HG03432 (cell line): ENCODE data around the gene ARVCF.

Source experiments
- ATAC-seq: cut with Tn5 transposase; IDR thresholded peaks from one replicate; pipeline ENCODE4 v1.9.1; 2021; ENCODE audit warnings: mild to moderate bottlenecking, moderate library complexity; ENCODE audit not compliant: unreplicated experiment

The ARVCF gene

DNA sequence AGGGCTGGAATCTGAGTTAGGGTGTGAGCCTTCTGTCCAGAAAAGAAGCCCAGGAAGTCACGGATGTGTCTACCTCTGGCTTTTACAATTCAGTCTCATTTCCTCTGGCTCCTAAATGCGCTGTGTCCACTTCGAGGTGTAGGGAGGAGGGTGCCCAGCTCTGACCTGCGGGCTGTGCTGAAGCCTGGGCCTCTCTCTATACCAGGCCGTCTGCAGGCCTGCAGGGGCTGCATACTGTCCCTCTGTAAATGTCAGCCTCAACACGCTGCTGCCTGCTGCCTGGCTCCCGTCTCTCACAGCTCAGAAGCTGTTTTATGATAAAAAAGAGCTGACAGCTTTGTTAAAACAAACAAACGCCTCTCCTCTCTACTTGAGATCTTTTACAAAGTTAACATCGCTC lies 14.5 kb downstream of the ARVCF start:
- ATAC-seq, result no peak

DNA sequence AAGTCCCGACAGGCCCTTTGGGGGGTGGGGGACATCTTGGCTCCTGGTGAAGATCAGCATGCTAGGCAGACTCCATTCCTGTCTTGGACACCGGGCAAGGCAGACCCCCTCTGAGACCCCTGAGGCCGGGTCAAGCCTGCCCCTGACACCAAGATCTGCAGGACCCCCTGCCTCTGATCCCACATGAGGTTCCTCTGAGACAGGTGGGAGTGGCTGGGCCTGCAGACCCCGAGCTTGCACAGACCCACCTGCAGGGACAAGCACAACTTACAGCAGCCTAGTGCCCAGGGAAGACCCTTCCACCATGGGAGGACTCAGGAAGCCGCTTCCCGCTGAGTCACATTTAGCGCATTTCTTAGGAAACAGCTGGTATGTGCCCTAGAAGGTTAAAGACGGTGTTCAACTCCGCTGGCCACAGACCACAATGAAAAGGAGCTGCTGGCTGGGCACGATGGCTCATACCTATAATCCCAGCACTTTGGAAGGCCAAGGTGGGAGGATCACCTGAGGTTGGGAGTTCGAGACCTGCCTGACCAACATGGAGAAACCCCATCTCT lies 15.5 kb downstream of the ARVCF start:
- ATAC-seq, result no peak

DNA sequence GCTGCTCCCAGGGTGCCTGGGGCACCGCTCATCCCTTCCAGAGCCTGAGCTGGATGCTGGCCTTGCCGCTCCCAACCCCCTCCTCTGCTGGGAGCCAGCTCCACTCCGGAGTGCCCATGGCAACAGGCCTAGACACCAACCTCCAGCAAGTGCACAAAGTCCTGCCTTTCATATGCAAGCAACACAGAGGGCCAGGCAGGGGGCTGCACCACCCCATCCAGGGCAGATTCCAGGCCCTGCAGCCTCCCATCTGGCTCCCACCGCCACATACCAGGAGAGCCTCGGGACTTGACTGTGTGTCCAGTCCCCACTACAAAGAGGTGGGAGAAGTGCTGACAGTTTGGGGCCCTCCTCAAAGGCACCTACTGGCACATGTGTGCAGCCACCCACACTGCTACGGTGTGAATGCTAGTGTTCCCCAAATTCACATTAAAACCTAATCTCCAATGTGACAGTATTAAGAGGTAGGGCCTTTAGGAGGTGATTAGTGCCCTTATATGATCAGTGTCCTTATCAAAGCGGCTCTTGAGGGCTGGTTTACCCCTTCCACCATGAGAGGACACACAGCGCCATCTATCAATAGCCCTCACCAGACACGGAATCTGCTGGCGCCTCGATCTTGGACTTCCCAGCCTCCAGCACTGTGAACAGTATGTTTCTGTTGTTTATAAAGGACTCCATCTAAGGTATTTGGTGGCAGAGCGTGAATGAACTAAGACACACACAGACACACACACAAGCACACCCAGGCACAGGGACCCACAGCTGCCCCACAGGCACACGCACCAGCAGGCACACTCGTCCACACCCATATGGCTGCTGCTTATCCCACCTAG lies 16.2 kb downstream of the ARVCF start:
- ATAC-seq, result no peak

DNA sequence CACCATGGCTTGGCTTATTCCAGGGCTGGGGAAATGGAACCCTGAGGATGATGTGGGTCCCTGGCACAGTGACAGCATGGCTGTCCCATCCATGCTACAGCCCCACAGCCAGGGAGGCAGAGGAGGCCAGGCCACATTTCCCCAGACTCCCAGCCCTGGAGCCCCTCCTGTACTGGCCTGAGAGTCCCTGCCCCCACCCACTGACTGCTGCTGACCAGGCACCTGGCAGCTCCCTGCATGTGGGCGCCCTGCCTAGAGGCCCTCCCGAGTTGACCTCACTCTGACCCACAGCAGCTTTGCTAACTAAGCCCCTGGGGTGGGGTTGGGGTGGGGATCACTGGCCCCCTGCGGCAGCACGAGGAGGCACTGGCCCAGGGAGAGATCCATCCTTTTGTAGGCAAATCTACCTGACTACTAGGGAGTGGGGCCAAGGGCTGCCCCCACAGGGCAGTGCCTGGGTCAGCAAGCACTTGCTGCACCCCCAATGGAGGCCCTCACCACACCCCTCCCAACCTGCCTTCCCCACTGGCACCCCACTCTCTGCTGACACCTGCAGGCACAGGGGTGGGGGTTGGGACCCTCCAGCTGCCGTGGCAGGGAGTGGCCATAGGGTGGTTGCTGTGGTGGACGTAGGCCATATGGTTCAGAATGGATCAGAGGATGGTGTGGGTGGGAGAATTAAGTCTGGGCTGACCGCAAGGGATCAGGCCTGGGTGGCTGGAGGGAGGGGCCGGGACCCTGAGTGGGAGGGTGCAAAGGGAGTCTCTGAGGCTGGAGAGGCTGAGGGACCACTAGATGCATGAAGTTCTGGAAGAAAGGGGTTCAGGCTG lies 17.4 kb downstream of the ARVCF start:
- no peak for ATAC-seq

DNA sequence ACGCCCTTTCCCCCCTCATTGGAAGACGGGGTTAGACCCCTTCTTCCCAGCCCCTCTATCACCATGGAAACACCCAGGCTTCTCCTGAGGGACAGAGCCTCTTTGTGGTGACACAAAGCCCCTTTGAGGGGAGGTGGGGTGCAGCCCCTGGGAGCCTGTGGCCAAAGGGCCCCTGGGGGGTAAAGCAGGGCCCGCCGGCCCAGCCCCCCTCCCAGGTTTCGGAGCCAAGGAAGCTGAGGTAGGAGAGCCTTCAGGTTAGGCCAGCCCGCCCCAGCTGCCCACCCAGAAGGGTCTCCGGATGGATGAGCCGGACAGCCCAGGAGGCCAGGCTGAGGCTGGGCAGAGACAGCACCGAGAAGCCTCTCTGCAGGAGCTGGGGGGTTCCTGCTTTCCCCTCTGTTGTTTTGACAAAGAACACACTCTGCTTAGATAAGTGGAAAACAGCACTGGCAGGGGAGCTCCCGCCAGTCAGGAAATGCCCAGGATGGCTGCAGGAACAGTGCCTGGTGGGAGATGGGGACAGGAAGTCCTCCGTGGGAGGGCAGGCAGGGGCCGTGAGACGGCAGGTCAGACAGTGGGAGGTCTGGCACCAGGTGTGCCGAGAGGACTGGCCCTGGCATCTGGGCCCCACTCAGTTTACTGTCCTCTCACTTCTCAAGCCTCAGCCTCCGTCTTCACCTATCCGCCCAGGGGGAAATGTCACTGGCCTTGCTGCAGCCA lies 18.2 kb downstream of the ARVCF start:
- ATAC-seq, result no peak

DNA sequence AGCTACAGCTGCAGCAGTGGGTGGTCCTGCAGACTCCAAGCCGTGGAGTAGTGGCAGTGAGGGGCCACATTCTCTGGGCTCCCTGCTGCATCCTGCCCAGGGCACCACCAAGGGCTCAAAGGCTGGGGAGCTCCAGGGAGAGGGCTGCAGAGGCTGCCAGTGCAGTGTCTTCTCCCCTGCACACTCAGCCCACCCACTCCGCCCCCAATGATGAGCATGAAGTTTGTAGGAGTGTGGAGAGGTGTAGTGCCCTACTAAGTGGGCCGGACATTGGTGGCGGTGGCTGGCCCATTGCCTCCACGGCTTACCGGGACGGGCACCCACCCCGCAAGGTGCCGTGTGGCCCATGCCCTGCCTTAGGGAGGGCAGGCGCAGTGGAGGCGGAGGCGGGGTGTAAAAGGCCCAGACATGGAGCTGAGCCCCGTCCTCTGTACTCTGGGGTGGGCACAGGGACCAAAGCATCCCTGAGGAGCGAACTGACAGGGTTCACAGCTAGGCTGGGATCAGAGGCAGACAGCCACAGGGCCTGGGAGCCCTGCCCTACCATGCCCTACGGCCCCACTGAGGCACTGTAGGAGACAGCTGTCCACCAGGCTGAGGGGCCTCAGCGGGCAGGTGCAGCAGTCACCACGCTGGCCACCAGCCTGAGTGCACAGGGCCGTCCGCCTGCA lies 18.9 kb downstream of the ARVCF start:
- no peak for ATAC-seq

DNA sequence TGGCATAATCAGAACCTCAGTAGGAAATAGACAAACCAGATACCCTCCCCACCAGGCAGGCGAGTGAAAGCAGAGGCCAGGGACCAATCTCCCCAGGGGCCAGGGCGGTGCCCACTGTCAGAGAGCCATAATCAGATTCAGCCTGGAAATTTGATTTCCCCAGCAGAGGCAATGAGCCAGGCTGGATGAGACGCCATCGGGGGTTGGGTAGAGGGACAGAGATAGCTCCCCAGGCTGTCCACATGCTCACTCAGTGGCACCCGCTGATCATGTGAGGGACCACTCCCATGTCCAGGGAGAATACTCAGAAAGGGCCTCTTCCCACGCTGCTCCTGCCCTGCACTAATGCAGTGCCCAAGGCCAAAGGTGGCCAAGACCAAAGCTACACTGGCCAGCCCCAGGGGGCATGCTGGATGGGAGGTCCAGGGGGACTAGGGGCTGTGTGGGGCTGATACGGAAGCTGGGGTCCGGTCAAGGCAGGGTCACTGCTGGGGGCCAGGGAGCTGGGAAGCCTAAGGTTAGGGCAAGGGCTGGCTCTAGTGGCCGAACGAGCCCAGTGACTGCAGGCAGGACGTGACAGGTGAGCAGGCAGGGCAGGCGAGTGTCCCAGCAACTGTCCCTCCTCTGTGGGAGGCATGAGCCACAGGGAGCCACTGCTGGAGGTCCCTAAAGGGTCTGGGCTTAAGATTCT lies 19.8 kb downstream of the ARVCF start:
- no peak for ATAC-seq

DNA sequence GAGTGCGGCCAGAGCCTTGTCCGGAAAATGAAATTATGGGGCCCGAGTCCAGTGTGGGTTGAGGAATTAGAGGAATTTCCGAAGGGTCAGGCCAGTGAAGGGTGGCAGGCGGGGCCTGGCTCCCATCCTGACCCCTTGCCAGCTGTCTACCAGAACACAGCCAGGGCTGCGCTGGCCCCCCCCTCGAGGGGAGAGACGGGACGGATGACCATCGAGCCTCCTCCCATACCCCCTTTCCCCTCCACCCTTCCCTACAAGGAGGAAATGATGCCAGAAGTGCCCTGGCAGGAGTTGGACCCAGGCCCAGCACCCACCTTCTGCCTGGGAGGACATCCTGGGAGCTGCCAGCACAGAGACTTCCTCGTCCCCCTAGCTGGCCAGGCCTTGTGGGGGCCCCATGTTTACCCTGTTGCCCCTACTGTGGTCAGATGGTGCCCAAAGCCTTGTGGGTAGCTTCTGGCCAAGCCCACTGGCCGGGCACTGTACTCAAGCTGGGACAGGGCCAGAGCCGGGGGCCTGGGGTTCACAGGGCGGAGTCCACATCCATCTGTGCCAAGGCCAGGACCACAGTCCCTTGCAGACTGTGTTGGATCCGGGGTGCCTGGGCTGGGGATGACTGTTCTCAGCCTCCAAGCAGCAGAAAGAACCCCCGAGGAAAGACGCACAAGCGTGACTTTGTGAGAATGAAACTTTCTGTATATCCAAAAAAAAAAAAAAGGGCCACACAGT lies 20.8 kb downstream of the ARVCF start:
- no peak for ATAC-seq

DNA sequence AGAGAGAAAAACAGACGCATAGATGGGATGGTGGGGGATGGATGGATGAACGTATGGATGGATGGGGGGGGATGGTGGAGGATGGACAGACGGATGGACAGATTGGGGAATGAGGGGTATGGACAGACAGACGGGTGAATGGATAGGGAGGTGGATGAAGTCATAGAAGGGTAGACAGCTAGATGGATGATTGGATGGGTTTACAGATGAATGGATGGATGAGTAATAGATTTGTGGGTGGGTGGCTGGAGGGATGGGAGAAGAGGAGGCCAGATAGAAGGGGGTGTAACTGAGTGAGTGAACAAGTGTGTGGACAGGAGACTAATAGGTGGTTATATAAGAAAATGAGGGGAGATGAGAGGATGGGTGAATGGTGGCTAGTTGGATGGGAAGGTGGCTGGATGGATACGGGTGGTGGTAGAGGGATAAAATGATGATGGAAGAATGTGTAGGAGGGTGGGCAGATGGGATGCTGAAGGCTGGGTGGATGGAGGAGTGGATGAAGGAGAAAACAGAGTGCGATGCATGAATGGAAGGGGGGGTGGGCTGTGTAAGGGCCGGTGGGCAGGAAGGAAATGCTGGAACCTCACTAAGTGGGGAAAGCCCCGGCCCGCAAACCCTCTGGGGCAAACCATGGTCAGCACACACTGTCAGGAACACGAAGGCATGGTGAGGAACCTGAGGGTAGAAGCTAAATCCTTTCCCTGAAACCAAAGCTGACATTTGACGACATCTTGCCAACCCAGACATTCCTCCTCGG lies 21.6 kb downstream of the ARVCF start:
- no peak for ATAC-seq

DNA sequence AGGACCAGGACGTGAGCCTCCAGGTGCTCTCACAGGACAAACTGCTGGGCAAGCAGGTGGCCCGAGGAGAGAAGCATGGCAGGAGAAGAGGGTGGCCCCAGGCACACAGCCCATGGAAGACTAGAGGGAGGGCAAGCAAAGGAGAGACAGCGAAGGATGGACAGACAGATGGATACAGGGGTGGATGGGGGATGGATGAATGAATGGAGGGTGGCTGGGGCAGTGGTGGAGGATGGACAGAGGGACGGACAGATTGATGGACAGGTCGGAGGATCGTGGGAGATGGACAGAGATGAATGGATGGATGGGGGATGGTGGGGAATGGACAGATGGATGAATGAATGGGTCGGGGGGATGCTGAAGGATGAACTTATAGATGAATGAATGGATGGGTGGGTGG lies 22.7 kb downstream of the ARVCF start:
- no peak for ATAC-seq

DNA sequence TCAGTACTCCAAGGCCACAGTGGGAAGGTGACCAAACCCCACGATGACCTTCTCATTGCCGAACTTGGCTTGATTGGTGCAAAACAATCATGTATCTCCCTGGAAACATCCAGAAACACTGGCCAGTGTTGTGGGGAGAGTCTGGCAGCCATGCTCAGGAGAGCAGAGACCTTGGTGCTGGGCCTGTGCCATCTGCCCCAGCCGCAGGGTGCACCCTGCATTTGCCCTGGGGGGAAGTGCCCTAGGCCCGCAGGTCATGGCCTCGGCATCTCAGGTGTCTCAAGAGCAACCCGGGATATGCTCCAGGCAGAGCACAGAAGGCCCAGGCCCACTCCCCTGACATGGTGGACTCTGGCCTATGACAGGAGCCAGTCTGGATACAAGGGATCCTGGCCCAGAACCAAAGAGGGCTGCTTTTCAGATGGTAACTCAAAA lies 23.7 kb downstream of the ARVCF start:
- no peak for ATAC-seq

DNA sequence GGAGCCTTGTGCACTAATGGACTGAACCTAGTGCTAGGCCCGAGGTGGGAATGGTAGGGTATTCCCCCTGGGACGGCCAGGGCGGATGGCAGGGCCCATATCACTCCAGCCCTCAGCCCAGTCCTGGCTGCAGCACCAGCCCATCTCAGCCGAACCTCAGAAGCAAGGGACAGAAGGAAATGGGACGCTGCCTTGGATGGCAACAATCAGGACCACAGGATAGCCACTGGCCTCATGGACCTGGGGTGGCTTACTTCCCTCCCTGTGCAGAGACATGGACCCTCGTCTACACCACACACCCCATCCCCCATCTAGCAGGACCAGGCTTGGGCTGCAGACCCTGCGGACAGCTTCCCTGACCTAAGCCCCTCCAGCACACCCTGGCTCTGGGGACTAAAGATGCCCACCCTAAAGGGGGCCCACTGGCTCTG lies 24.1 kb downstream of the ARVCF start:
- ATAC-seq, result no peak

DNA sequence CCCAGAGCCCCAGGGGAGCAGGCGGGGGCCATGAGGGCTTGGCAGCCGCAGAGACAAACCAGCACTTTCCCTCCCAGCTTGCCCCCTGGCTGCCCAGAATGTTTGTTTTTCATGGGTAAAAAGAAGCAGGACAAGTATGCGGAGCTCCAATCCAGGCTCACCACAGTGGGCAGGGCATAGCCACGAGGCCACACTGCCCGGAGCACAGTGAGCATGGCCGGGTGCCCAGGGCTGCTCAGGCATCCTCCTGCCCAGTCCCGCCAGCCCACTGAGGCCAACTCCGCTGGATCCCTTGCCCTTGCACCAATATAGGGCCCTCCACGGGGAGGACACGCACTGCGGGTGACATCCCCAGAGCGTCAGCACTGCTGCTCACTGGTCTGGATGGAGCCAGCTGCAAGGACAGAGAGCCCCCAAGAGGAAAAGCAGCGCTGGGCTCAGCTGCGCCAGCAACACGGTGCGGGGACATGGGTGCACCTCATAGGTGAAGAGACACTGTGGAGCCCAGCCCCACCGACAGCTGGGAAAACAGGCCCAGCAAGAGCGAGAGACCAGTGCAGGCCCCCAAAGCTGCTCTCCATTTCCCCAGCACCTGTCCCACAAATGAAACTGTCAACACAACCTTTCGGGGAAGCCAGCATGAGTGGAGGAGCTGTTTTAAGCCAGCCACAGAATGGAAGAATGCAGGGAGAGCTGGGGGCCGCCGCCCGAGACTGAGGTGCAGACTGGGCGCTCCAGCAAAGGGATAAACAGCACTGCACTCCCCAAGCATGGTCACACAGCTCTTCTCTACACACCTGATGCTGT lies 24.8 kb downstream of the ARVCF start:
- no peak for ATAC-seq

DNA sequence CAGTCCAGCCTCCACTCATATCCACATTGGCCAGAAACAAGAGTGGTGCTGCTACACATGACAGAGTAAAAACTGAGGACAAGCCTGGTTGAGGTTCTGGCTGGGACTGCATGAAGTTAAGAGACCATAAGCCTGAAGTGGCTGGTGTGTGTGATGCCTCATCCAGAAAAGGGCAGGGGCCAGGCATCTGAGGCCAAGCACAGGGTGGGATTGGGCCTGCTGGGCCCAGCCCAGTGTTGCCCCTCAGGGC lies 25.3 kb downstream of the ARVCF start:
- no peak for ATAC-seq

DNA sequence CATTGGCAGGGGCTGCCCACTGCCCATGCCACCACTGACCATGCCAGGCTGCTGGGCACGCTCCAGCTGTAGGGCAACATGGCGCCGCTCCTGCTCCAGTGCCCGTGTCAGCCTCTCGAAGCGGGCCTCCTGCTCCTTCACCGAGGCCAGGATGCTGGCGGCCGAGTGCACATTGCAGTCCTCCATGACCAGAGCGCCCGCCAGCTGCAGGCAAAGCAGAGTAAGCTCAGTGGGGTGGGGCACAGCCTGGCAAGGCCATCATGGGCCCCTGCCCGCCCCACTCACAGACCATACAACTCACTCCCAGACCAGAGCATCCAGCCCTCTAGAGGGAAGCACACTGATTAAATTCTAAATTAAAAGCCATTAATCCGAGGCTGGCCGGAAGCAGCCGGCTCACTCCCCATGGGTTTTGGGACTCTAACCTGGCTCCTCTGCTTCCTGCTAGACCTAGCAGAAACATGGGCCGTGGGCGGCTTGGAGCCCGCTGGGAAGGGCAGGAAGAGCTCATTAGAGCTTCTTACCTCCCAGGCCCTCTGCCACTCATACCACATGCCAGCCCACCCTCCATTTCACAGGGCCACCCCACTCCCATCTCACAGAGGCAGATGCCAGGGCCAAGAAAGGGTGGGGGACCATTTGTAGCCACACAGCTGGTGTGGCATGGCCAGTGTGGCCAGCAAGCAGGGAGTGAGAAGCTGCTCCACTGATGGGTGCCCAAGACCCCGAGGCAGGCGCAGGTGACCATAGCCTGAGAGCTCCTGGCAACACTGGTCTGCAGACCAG lies 25.8 kb downstream of the ARVCF start:
- no peak for ATAC-seq

DNA sequence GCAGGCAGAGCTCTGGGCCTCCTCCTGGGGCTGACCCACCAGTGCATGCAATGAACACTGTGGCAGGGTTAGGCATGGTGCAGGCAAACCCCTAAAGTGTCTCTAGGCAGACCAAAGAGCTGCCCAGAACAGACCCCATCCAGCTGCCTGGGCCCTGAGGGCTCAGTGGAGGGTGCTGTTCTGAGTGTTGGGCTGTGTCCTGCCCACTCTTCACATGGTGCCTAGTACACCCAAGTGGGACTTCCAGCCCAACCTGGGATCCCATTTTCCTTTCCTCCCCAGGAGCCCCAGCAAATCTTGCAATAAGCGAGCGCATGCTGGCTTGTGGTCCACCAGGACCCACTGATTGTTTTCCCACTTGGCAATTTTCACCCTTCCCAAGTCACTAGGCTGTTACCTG lies 26.4 kb downstream of the ARVCF start:
- no peak for ATAC-seq

DNA sequence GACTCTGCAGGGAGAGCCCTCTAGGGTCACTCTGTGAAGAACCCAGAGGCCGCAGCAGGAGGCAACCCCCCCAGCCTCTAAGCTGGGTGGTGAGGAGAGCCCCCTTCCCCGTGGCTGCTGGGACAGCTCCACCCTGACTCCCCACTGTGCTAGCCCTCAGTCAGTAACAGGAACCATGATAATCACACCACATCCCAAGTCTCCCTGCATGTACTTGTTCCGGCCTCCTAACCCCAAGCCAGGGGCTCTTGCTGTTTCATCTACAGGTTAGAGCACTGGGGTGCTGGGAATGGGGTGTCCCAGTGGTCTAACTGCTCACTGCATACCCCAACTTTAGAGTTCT lies 26.9 kb downstream of the ARVCF start:
- ATAC-seq, result no peak
